HG02678 (cell line): ENCODE data around the gene F7.
"Not testable (repeated sequence)": the region's sequence is repeated elsewhere in the genome, so short reads cannot be mapped to it uniquely, and the experiment has no call there.

Source experiments
- ATAC-seq: cut with Tn5 transposase; IDR thresholded peaks from one replicate; pipeline ENCODE4 v1.9.1; 2021; ENCODE audit warnings: mild to moderate bottlenecking, moderate library complexity; ENCODE audit not compliant: unreplicated experiment

Gene F7

DNA sequence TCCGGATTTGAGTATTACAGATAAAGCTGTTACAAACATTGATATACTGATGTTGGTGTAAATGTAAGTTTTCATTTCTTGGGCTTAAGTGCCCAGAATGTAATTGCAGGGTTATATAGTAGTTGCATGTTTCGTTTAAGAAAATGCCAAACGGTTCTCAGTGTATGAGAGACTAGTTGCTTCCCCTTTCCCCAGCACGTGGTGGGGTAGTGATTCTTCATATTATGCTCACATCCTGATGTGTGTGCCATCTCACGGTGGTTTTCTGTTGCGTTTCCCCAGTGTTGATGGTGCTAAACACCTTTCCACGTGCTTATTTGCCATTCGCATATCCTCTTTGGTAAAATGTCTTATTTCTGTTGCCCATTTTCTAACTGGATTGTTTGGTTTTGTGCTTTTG lies 34.7 kb upstream of the F7 start:
- no peak for ATAC-seq

DNA sequence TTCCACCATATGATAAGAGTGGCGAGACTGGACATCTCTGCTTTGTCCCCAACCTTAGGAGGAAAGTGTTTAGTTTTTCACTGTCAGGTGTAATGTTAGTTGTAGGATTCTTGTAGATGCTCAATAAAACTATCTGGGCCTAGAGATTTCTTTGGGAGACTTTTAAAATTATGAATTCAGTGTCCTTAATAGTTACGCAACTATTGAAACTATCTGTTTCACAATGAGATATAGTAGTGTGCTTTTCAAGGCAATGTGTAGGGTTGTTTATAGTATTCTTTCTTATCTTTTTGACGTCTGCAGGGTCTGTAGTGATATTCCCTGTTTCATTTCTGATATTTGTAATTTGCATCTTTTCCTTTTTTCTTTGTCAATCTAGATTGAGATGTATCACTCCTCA lies 33.2 kb upstream of the F7 start:
- no peak for ATAC-seq

GRCh38 chr13:113073942-113074341 lies 31.6 kb upstream of the F7 start:
- no peak for ATAC-seq

DNA sequence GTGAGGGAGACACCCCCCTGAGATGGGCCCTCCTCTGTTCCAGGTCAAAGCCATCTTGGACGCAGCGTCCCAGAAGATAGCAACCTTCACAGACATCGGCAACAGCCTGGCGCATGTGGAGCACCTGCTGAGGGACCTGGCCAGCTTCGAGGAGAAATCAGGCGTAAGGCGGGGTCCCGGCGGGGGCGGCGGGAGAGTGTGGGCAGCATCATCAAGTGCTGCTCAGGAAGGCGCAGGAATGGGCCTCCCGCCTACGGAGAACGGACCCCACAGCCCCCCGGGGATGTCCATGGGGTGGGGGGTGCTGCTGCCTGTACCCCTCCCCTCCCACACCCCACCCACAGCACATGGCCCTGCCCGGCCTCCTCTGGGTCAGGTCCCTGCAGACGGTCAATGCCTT lies 31.2 kb upstream of the F7 start:
- ATAC-seq, result no peak

- no peak for ATAC-seq
Measured at GRCh38 chr13:113074876-113075275, 30.7 kb upstream of the F7 start.

- no peak for ATAC-seq
Measured at GRCh38 chr13:113075711-113076110, 29.9 kb upstream of the F7 start.

- ATAC-seq, result no peak
Measured at GRCh38 chr13:113076681-113077401, 28.8 kb upstream of the F7 start.

GRCh38 chr13:113077566-113077952 lies 28.0 kb upstream of the F7 start:
- ATAC-seq, result no peak

- no peak for ATAC-seq
Measured at GRCh38 chr13:113077953-113078901, 27.4 kb upstream of the F7 start.

DNA sequence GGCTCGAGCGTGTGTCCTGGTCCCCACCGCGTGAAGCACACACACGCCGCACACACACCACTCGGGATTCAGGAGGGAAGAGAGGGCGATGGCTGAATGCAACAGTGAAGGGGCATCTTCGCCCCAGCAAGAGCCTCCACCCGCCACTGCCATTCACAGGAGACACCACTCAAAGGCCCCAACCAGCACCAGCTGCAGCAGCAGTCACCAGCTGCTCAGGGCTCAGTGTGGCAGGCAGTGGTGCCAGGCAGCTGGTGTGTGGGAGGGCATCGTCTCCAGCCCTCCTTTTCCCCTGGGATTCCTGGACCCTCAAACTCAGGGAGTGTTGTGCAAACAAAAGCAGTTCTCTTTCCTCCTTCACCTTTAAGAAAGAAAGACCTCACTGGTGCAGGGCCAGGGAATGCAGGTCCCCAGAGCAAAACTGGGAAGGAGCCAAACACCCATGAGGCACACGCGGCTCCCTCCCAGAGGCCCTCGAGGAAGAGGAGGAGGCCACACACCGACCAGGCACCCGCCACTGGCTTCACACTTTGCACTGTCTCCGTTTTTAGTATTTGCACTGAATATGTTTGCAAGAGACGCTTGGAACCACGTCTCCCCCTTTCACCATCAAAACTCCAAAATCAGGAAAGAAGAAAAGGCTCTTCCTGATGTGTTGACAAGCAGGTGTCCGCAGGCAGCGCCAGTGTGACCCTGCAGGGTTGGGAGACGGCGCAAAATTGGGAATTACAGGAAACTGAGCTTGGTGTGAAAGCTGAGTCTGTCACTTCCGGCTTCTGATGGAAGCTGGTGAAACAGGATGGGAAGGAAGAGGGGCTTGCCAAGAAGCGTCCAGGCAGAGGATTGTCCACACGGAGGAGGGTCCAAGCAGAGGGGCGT lies 26.4 kb upstream of the F7 start:
- no peak for ATAC-seq

GRCh38 chr13:113079781-113080080 lies 25.9 kb upstream of the F7 start:
- ATAC-seq, result not testable (repeated sequence)

- no peak for ATAC-seq
Measured at GRCh38 chr13:113080361-113080831, 25.2 kb upstream of the F7 start.

- ATAC-seq, result no peak
Measured at GRCh38 chr13:113080901-113081521, 24.6 kb upstream of the F7 start.

DNA sequence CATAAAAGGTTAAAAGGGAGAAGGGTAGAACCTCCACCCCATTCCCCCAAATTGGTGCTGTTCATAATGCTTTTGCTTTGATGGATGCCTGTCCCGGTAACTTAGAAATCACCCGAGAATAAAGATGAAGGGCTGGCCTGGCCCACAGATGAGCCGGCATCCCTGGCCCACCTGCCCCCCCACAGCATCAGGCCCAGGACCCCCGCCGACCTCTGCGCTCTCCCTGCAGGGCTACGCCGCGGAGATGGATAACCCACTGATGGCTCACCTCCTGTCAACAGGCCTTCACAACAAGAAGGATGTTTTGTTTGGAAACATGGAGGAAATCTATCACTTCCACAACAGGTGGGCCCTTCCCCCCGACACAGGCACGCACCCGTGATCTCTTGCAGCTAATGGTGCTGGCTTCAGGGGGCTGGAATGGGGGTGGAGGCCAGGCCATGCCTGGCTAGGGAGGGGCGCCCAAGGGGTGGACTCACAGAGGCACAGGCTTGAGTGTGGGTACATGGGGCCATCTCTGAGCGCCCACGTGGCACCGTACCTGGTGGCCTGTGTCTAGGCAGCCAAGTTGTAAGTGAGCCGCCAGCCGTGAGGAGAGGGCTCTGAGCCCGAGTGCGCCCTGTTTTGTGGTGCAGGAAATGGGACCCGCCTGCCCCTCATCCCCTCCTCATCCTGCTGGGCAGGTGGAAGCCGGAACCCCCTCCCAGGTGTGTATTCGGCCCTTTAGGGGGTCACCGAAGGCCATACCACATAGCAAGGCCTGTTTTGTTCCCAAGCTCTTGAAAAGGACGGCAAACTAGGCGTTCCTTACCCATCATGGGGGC lies 23.2 kb upstream of the F7 start:
- no peak for ATAC-seq

DNA sequence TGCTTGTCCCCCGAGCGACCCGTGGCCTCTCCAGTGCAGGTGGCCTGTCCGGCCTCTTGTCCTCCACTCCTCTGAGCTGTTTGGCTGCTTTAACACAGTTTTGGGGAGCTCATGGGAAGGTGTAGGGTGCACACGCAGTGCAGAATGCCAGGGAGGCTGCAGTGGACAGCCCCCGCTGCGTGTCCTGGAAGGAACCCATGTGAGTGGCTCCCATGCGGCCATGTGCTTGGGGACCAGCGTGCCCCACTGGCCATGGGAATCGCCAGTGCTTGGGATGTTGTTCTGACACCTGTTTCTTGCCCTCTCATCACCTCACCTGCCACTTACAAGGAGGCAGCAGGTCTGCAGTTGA lies 22.6 kb upstream of the F7 start:
- no peak for ATAC-seq

DNA sequence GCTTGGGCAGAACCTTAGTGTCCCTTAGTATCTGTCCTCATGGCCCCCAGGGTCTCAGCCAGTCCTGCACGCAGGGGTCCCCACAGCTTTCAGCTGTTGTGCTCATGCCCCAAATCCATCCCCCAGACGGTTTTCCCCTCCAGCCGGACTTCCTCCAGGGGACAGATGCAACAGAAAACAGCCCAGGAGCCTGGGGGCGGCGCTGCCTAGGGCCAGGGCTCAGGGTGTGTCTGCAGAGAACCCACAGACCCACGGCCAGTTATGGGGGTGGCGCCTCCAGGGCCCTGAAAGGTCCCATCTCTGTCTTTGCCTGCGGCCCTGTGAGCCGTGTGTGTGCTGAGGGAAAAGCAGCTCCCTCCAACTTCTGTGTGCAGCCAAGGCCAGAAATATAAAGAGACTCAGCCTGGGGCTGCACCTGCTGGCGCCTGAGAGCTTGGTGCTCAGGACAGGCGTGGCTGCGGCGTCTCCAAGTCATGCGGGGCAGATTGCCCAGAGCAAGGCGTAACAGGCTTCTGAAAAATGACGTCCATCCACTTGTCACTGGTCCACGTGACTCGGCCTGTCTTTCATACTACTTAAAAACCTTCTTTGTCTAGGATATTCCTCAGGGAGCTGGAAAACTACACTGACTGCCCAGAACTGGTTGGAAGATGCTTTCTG lies 22.1 kb upstream of the F7 start:
- no peak for ATAC-seq

DNA sequence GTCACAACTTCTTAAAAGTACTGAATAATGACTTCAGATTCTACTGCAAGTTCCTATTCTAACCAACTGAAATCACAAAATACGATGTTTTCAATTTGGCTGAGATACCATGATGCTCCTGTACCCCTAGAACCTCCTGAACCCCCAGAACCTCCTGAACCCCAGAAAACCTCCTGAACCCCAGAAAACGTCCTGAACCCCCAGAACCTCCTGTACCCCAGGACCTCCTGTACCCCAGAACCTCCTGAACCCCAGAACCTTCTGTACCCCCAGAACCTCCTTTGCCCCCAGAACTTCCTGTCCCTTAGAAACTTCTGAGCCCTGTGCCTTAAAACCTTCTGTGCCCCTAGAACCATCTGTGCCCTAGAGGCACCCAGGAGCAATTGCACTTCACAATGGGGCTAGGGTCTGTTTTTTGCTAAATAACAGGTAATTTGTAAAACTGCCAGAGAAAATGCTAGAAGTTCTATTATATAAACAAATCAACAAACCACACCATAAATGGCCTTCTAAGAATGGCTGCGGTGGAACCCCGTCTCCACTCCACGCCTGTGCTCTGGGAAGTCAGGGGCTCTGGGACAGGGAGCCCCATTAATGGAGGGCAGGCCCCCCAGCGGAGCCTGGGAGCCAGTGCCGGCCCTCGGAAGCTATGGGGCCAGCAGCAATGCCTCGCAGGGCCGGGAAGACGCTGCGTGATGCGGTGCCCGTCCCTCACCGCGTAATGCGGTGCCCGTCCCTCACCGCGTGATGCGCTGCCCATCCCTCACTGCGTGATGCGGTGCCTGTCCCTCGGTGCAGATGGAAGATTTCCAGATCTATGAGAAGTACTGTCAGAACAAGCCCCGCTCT lies 21.3 kb upstream of the F7 start:
- no peak for ATAC-seq

DNA sequence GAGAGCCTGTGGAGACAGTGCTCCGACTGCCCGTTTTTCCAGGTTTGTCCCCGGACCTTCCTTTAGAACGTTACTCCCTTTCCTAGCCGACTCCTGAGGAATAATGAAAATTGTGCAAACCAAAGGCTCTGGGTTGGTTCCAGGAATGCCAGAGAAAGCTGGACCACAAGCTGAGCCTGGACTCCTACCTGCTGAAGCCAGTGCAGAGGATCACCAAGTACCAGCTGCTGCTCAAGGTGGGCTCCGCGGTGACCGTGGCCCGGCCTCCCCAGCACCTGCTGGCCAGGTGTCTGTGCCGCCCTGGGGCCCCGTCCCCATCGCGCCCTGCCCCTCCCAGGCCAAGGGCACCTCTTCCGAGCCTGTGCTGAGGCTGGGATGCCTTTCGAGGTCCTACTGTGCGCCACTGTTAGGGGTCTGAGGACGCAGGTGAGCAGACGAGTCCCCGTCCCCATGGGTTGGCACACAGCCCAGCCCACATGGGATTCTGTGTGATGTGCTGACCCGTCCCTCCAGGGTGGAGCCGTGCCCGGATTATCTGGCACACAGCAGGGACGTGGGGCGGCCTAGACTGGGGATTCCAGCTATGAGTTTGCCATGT lies 20.5 kb upstream of the F7 start:
- ATAC-seq, result no peak
